DMS 273 (cell line): ENCODE results near the gene URB1.
A peak's percentile ranks its signal among the peaks of the same experiment; 100 is the strongest.
"Not testable (repeated sequence)": the region's sequence is repeated elsewhere in the genome, so short reads cannot be mapped to it uniquely, and the experiment has no call there.

Experiments
- DNase-seq: peaks from one replicate; lab custom pipeline; 2025; ENCODE audit not compliant: unreplicated experiment; lab: John Stamatoyannopoulos, UW

The URB1 gene

DNA sequence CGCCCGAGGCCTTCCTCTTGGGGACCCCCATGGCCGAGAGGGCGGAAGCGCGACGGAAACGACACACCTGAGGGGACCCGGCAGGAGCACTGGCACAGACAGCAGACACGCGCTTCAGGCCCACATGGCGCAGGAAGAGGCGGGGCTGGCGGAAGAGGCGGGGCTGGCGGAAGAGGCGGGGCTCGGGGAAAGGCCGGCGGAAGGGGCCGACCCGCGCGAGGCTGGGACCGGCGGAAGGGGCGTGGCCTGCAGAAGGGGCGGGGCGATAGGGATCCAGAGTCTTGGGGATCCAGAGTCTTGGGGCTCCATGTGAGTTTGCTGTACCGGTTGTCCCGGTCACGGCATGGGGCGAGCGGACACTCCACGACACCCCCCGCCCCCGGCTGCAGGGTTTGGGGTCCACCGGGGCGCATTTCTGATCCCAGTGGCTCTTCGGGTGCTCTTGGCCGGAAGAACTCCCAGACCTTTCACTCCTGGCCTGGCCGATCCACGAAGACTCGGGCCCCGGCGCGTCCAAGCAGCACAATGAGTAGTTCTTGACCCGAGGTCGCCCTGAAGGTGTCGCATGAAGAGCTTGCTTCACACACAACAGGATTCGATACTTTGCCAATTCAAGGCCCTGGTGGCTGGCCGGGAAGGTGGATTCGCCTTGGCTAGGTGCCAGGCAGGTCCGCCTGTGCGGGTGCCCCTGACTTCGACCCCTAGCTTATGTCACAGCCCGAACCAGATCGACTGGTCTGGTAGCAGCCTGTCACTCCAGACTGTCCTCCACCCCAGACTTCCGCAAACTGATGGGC, at the start of gene URB1:
Gene URB1 (minus strand): TSS at position 133 of the 797 bp plus-strand sequence. CDS start 102 bp downstream, at position 31.
- peak; percentile 92 for DNase-seq

DNA sequence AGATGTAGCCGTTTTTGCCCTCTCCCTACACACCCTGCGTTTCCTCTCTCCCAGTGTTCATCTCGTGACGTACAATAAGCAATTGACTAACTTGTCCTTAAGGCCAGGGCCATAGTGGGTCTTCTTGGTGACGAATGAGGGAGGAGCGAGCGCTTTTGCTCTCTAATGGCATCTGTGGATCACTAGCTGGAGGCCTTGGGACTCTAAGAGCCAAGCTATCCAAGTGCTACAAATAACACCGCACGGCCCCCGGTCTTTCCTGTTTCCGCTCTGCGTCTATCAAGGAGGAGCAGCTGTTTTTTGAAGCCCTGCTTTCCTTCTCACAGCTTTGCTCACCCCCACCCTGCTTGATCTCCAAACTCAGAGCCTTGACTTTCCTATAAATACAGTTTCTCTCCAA, 44.9 kb upstream of the URB1 start:
- DNase-seq, result no peak

- not testable (repeated sequence) for DNase-seq
Observed at GRCh38 chr21:32432982-32433660, 40.3 kb upstream of the URB1 start.

DNA sequence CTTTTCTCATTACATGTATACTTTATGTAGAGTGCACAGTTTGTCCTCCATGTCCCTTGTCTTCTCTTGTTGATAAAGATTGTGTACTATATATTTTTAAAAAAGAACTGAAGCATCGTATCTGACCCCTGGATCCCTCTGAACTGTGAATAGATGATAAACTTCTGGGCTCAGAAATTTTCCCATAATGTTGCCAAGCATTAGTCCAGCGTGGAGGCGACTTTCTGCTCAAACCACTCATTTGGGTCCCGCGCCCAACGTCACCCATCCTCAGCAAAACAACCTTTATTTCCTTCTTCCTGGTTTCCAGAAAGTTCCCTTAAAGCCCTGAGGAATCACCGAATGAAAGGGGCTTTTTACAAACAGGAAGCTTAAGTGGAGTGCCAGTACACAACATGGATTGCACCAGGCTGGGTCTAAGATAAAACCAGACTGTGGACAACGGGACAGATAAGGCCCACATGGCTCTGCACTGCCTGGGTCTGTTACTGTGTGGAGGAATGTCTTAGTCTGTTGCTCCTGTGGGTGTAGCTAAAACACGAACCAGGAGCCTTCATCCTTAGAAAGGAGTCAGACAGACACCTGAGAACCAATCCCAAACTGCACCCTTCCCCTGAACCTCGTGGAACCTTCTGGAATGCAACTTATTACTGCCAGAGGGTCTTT, 35.3 kb upstream of the URB1 start:
- DNase-seq, result no peak

GRCh38 chr21:32426592-32427051, 33.8 kb upstream of the URB1 start:
- DNase-seq, result no peak

- DNase-seq, result no peak
Observed at GRCh38 chr21:32426066-32426465, 33.3 kb upstream of the URB1 start.

- DNase-seq, result no peak
Observed at GRCh38 chr21:32425628-32426027, 32.8 kb upstream of the URB1 start.

DNA sequence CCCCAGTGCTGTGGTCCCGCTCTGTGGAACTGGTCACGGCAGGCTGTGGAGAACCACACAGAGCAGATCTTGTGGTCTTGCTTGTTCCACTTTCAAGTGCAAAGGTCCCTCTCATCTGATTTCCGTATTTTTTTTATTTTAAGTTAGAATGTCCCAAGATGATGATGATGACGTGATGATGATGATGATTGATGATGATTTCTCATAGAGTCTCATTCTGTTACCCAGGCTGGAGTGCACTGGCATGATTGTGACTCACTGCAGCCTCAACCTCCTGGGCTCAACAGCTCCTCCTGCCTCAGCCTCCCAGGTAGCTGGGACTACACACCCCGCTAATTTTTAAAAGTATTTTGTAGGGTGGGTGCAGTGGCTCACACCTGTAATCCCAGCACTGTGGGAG, 31.9 kb upstream of the URB1 start:
- no peak for DNase-seq

DNA sequence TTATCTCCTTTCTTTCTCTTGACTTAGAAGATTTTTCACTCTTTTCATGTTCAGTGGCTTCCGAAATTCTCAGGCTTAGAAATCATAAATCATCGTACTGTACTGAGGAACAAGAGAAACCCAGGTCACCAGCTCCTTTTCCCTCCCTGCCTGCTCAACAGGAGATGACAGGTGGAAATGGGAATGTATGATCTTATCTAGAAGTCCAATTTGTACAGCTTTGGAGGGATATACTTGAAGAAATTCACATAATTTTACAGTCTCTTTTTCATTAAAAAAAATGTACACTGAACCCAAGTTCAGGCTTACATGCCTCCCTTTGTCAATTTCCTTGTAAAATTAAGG, 31.4 kb upstream of the URB1 start:
- DNase-seq, result no peak

GRCh38 chr21:32423320-32424190, 30.7 kb upstream of the URB1 start:
- DNase-seq, result no peak

- no peak for DNase-seq
Observed at GRCh38 chr21:32422064-32422463, 29.3 kb upstream of the URB1 start.

DNA sequence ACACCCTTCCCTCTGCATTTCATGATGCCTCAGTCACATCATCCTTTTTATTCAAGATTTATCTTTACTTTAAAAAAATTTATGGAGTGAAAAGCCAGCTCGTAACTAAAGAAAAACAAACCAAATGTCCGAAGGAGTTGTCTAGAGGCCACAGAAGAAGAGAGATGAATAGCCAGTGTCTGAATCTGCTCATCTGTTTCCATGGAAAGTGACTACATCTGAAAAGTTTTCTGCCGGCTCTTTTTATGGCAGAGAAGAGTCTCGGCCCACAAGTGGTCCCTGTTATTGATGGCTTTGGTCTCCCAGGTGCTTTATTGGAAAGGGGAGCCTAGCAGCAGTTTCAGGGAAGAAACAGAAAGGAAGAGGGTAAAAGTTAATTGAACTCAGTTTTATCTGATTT, 25.3 kb upstream of the URB1 start:
- DNase-seq, result no peak

DNA sequence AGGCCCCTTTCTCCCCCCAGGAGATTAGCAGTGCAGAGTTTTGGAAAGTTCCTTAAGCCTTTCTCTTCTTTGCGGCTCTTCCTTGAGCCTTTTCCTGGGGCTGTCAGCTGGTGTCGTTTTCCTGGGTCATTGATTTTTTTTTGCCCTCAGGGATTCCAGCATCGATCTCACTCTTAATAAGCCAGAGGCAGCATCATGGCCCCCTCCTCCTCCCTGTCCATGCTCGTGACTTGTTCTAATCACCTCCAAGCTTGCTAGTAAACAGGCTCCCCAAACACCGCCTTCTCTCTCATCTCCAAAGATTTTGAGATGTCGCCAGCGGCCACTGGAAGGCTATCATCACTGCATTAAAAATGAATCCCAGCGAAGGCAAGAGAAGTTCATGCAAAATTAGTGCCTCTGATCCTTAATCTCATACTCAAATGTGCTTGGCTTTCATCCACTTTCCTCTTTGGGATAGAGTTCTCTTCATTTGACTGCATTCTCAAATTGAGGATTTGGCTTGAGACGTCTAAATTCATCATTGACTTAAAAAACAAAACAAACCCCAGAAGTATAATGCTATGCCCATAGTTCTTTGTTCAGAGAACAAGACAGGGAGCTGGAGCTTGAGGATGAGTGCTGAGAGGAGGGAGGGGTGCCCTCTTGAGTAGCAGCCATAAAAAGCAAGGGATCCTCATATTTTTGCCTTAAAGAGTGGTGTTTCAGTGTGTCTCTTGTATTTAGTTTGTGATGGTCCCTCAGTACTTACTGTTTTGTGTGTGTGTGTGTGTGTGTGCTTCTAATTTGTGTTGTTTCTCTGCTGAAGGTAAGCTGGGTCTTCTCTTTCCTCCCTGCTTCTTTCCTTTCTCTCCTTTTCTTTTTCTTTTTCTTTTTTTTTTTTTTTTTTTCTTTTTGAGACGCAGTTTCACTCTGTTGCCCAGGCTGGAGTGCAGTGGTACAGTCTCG, 22.9 kb upstream of the URB1 start:
- no peak for DNase-seq

GRCh38 chr21:32414579-32415358, 22.0 kb upstream of the URB1 start:
- peak; percentile 49 for DNase-seq

DNA sequence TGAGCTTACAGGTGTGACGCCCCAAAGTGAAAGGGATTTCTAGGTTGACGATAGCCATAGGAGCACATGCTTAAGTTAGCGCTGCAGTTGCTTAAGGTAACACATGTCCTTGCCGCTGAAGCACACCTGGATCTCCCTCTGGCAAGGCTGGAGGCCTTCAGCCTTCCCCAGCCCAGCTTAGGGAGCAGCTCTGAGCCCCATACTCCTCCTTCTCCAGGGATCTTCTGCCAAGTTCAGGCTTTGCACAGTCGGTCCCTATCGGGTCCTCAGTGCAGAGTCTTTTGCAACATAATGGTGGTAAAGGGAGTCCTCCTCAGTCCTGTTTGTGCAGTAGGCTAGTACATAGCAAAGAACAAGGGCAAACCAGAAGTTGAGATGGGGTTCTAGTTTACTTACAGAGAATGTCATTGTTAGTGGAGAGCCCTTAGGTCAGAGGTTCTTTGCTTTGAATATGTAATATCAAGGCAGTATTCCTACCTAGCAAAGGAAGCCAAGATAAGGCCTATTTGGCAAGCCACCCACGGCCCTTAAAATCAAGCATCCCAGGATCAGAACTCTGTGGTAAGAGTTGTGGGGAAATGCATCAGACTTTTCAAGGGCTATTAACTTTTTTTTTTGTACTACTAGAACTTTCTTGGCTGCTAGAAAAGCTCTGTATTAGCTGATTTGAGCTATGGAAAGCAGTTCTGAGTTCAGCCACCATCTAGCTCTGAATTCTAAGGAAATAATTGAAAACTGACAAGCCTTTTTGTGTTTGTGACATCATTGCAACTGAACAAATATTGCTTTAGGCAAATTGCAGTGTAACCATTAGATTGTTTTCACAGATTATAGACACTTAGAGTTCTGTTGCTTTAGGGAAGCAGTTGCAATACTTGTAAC, 21.1 kb upstream of the URB1 start:
- DNase-seq, result no peak

- no peak for DNase-seq
Observed at GRCh38 chr21:32413015-32413504, 20.2 kb upstream of the URB1 start.

GRCh38 chr21:32412162-32413014, 19.6 kb upstream of the URB1 start, which contains the start of gene EVA1C:
EVA1C (plus strand) TSS chr21:32412706; CDS start chr21:32412854, 148 bp downstream.
- DNase-seq, result peak; percentile 81
